K562 (cell line): ENCODE measurements around the gene ZNF236. TPM values are rescaled to one million over a fixed set of nuclear protein-coding genes. Genes with fewer than 3 reads are reported as not detected.

ENCODE experiments used
- ATAC-seq: fragments of 200-7000 bp; cut with Tn5 transposase; 3 replicates; pipeline ENCODE4 v1.9.1; 2020; ENCODE audit warnings: moderate library complexity
- BruUV-seq: library from RNA; stranded (reverse); fragments of 400-500 nt; replicated peaks from 2 replicates; lab custom pipeline; 2021; lab: Mats Ljungman, UMichigan
- CTCF ChIA-PET: fragments of 300-600 bp; formaldehyde crosslinking; extraction: SDS; loops from one replicate; lab custom pipeline; 2021; ENCODE audit warnings: low intra/inter-chr PET ratio; lab: Yijun Ruan, JAX
- POLR2A ChIA-PET: fragments of 300-600, 350-650 bp; sonication (Branson Sonifier 250); formaldehyde crosslinking; extraction: SDS; loops from one replicate; lab custom pipeline; 2021; ENCODE audit warnings: antibody characterized with exemption, inconsistent platforms; lab: Yijun Ruan, JAX
- DNase-seq, 4 experiments: peaks; one replicate each; pipeline versions ENCODE4 v3.0.0 to v3.0.0-alpha.2; 2011 to 2018; ENCODE audit warnings: low spot score in 3 of 4, mixed read lengths in 3 of 4; ENCODE audit errors: extremely low read depth in 1 of 4
- FAIRE-seq: peaks from 2 replicates; lab custom pipeline; 2011; peaks lifted over from hg19 to GRCh38; lab: Jason Lieb, UNC
- H2AFZ ChIP-seq: 2 replicates; pipeline ENCODE4 v1.6.0; 2011; ENCODE audit warnings: low read depth, low read length, control low read depth, inconsistent platforms
- H3K27ac ChIP-seq: fragments of 200-600 bp; 3 replicates; pipeline ENCODE4 v1.8.0; 2011; ENCODE audit warnings: low read depth, mild to moderate bottlenecking, control low read depth, inconsistent platforms, low read length, moderate library complexity, mixed read lengths; ENCODE audit errors: extremely low read depth
- H3K27me3 ChIP-seq, 2 experiments: fragments of 300-600 bp in 1 of 2; 2 replicates in 1 of 2; 3 replicates in 1 of 2; pipeline versions ENCODE4 v1.6.0 to v1.8.0; 2011; ENCODE audit warnings: inconsistent platforms in 2 of 2, low read length in 2 of 2, mild to moderate bottlenecking in 1 of 2, mixed read lengths in 1 of 2, moderate library complexity in 1 of 2; ENCODE audit not compliant: control insufficient read depth in 2 of 2, insufficient read depth in 2 of 2
- H3K36me3 ChIP-seq: fragments of 300-600 bp; 3 replicates; pipeline ENCODE4 v1.8.0; 2011; ENCODE audit warnings: mild to moderate bottlenecking, low read length, inconsistent platforms; ENCODE audit not compliant: control insufficient read depth, insufficient read depth
- H3K4me1 ChIP-seq, 2 experiments: fragments of 200-600 bp in 1 of 2; replicated peaks in 1 of 2; 2 replicates in 1 of 2; 3 replicates in 1 of 2; pipeline versions ENCODE4 v1.5.1 to v1.8.0; 2011; ENCODE audit warnings: inconsistent platforms in 2 of 2, low read length in 2 of 2, mild to moderate bottlenecking in 1 of 2, mixed read lengths in 1 of 2, moderate library complexity in 1 of 2; ENCODE audit not compliant: control insufficient read depth in 2 of 2, insufficient read depth in 2 of 2
- H3K4me2 ChIP-seq: 2 replicates; pipeline ENCODE4 v1.6.1; 2011; ENCODE audit warnings: low read length, control low read depth, inconsistent platforms, mixed read lengths; ENCODE audit not compliant: insufficient read depth
- H3K4me3 ChIP-seq: fragments of 200-600 bp; sonication (generic), shearing (Covaris generic); 2 replicates; pipeline ENCODE4 v1.5.1; 2016; ENCODE audit warnings: control low read depth, inconsistent platforms
- H3K79me2 ChIP-seq: fragments of 200-600 bp; 3 replicates; pipeline ENCODE4 v1.8.0; 2011; ENCODE audit warnings: low read length, inconsistent platforms; ENCODE audit not compliant: control insufficient read depth, insufficient read depth
- H3K9ac ChIP-seq, 2 experiments: 2 replicates each; pipeline versions ENCODE4 v1.6.0 to v1.6.1; 2011; ENCODE audit warnings: low read depth in 2 of 2, low read length in 2 of 2, control low read depth in 1 of 2, inconsistent platforms in 1 of 2, mild to moderate bottlenecking in 1 of 2, mixed read lengths in 1 of 2; ENCODE audit not compliant: insufficient read depth in 1 of 2
- H3K9me1 ChIP-seq: one replicate; pipeline ENCODE4 v1.6.0; 2011; ENCODE audit warnings: inconsistent platforms, mild to moderate bottlenecking, low read length, moderate library complexity; ENCODE audit not compliant: control insufficient read depth, insufficient read depth
- H3K9me3 ChIP-seq: replicated peaks from 2 replicates; pipeline ENCODE4 v1.5.1; 2011; ENCODE audit warnings: low read depth, low read length, inconsistent platforms; ENCODE audit not compliant: control insufficient read depth, insufficient read depth
- H4K20me1 ChIP-seq: replicated peaks from 2 replicates; pipeline ENCODE4 v1.6.1; 2011; ENCODE audit warnings: low read length, inconsistent platforms, mixed read lengths; ENCODE audit not compliant: control insufficient read depth, insufficient read depth
- CBX3 ChIP-seq, 2 experiments: IDR thresholded peaks; 1 replicate in 1 of 2; 2 replicates in 1 of 2; pipeline ENCODE4 v1.6.1; 2012; ENCODE audit warnings: inconsistent platforms in 2 of 2, low read length in 2 of 2, borderline replicate concordance in 1 of 2, control low read depth in 1 of 2
- CHD1 ChIP-seq: fragments of 200-600 bp; sonication (generic); IDR thresholded peaks from one replicate; pipeline ENCODE4 v1.6.1; 2012; ENCODE audit warnings: mild to moderate bottlenecking, moderate library complexity, low read length, inconsistent platforms
- EGR1 ChIP-seq: fragments of 450-650 bp; conservative IDR thresholded peaks from 2 replicates; pipeline ENCODE4 v1.6.1; 2017; ENCODE audit warnings: mild to moderate bottlenecking
- ETV6 ChIP-seq, 3 experiments: fragments of 150-350 bp in 1 of 3; sonication (generic) in 1 of 3; formaldehyde crosslinking in 1 of 3; IDR thresholded peaks; 2 replicates each; pipeline versions ENCODE4 v1.6.1 to v1.8.0; 2014 to 2022; ENCODE audit warnings: borderline replicate concordance in 2 of 3, low read depth in 2 of 3, antibody characterized with exemption in 1 of 3, low read length in 1 of 3, mild to moderate bottlenecking in 1 of 3, missing genetic modification reagents in 1 of 3
- FOXP1 ChIP-seq: sonication (generic); formaldehyde crosslinking; IDR thresholded peaks from 2 replicates; pipeline ENCODE4 v1.8.0; 2022; ENCODE audit warnings: mild to moderate bottlenecking, missing genetic modification reagents
- KLF13 ChIP-seq: fragments of 450-650 bp; IDR thresholded peaks from 2 replicates; pipeline ENCODE4 v1.6.1; 2016; ENCODE audit warnings: missing genetic modification characterization, low read depth, mild to moderate bottlenecking, missing compliant biosample characterization, moderate library complexity, borderline replicate concordance
- MAFK ChIP-seq: IDR thresholded peaks from 2 replicates; pipeline ENCODE4 v1.6.1; 2011; ENCODE audit warnings: low read length, improper control_type of control experiment
- RCOR1 ChIP-seq, 2 experiments: IDR thresholded peaks; 2 replicates each; pipeline ENCODE4 v1.6.1; 2012; ENCODE audit warnings: low read depth in 2 of 2, low read length in 2 of 2, borderline replicate concordance in 1 of 2, improper control_type of control experiment in 1 of 2
- SREBF2 ChIP-seq: sonication (generic); formaldehyde crosslinking; IDR thresholded peaks from 2 replicates; pipeline ENCODE4 v1.4.0; 2020; ENCODE audit warnings: mild to moderate bottlenecking, missing genetic modification reagents
- STAT5A ChIP-seq: IDR thresholded peaks from 2 replicates; pipeline ENCODE4 v1.6.1; 2012; ENCODE audit warnings: low read length, inconsistent platforms, borderline replicate concordance
- ZNF134 ChIP-seq: fragments of 250-450 bp; sonication (Bioruptor Pico); conservative IDR thresholded peaks from 2 replicates; pipeline ENCODE4 v1.4.0; 2020
- WGBS: fragments of 100-300 bp; shearing (Covaris generic); methylation state at CpG from one replicate; pipeline ENCODE4 v1.1.6; 2016; ENCODE audit warnings: low coverage, mixed read lengths; ENCODE audit not compliant: insufficient coverage; ENCODE audit errors: missing lambda C conversion rate; 5-methylcytosine and 5-hydroxymethylcytosine counted together
- in situ Hi-C: fragments of 300-500 bp; cut with MboI; formaldehyde crosslinking; loops from 4 replicates; pipeline ENCODE4 v1.15.0; 2018; ENCODE audit warnings: inconsistent platforms, mixed read lengths
- intact Hi-C: fragments of 100-400 bp; cut with micrococcal nuclease; formaldehyde crosslinking; loops from 2 replicates; pipeline ENCODE4 v1.14.2; 2022
- polyA plus RNA-seq, 8 experiments: library from polyadenylated mRNA; depleted of rRNA in 4 of 8; stranded (reverse) in 5 of 8; unstranded in 3 of 8; fragments of >200 nt; fragmentation: Nextera tagmentation in 2 of 8; fragmentation: Illumina TruSeq in 1 of 8; extraction: Ambion mirVana in 2 of 8; extraction: Trizol in 1 of 8; gene quantifications; 2 replicates each; pipeline versions ENCODE4 v1.2.1 to v1.2.3, GENCODE V29; 2011 to 2014; ENCODE audit warnings: inconsistent platforms in 1 of 8, missing spikeins in 1 of 8
- total RNA-seq, 7 experiments: library from RNA; depleted of rRNA in 6 of 7; stranded (reverse); fragments of >200 nt in 6 of 7; fragmentation: Illumina TruSeq in 2 of 7; extraction: Trizol in 2 of 7; gene quantifications; 2 replicates each; pipeline versions ENCODE4 v1.2.1 to v1.2.3, GENCODE V29; 2011 to 2021; ENCODE audit warnings: low replicate concordance in 1 of 7
- TF ChIP-seq, protein P1 (sequence below): fragments of 250-450 bp; sonication (Bioruptor Pico); IDR thresholded peaks from 2 replicates; pipeline ENCODE4 v1.6.1; 2021; ENCODE audit warnings: mild to moderate bottlenecking
- TF ChIP-seq, protein P2 (sequence below): sonication (generic); formaldehyde crosslinking; IDR thresholded peaks from 2 replicates; pipeline ENCODE4 v1.8.0; 2022; ENCODE audit warnings: mild to moderate bottlenecking, missing genetic modification reagents
- TF ChIP-seq, protein P3 (sequence below): sonication (generic); formaldehyde crosslinking; IDR thresholded peaks from 2 replicates; pipeline ENCODE4 v1.8.1; 2023; ENCODE audit warnings: mild to moderate bottlenecking, missing genetic modification reagents

The ZNF236 gene
- total and polyA plus RNA-seq, 9 of the 15 experiments (the other 6 are each of a cell fraction or from before 2014, with no cell fraction given): 0.35 to 8.7 (median 3.4) TPM

DNA sequence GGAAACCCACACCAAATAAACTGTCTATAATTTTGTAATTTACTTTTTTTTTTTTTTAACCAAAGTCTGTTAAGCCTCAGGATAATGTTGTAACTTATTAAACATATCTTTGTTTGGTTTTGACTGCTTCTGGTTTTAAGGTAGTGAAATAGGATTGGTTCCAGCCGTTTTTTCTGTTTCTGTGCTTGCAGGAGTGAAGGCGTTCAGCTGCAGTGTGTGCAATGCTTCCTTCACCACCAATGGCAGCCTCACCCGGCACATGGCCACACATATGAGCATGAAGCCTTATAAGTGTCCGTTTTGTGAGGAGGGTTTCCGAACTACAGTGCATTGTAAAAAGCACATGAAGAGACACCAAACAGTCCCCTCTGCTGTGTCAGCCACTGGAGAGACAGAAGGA is 93.1 kb downstream of the ZNF236 start:
- TF ChIP-seq ZNF134 (CRISPR knock-in tag): no peak
- no peak for TF ChIP-seq KLF13 (tag)
- TF ChIP-seq RCOR1 (IDR thresholded peaks at IDR 0.05; ENCODE audit: borderline replicate concordance in 1 of 2, low read depth in 2 of 2, low read length in 2 of 2): no peak
- TF ChIP-seq STAT5A: no peak
- TF ChIP-seq FOXP1: no peak
- TF ChIP-seq, protein P1, sequence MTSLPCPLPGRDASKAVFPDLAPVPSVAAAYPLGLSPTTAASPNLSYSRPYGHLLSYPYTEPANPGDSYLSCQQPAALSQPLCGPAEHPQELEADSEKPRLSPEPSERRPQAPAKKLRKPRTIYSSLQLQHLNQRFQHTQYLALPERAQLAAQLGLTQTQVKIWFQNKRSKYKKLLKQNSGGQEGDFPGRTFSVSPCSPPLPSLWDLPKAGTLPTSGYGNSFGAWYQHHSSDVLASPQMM (CRISPR knock-in tag): no peak
- no TSS peak for BruUV-seq
- no peaks in the 10 kb centered on the region for H4K20me1 ChIP-seq
- no peaks in the 10 kb centered on the region for H3K4me1 ChIP-seq
- H3K9me3 ChIP-seq: no peaks in the 10 kb centered on the region
- ATAC-seq: no peak
- in situ Hi-C loops (no loop called here), intact Hi-C loops (no loop called here)
- no peaks in the 10 kb centered on the region for H3K9me1 ChIP-seq
- WGBS: 79% methylated on average over 5 of the region's 5 CpGs
- ChIA-PET CTCF (no interaction called here), POLR2A (no interaction called here)
- H2AFZ ChIP-seq: no peak overlapping the region
- no peak overlapping the region for H3K4me3 ChIP-seq
- no peak overlapping the region for H3K4me2 ChIP-seq
- no peaks in the 10 kb centered on the region for H3K79me2 ChIP-seq
- DNase-seq: no peak
- H3K27ac ChIP-seq: no peak overlapping the region
- H3K9ac ChIP-seq: no peak overlapping the region
- H3K27me3 ChIP-seq: no peaks in the 10 kb centered on the region
- FAIRE-seq: no peak
- H3K36me3 ChIP-seq: peaks cover 49% of the 10 kb centered on the region; the same call in 2 of the 3 replicates

GRCh38 chr18:76920974-76921373 is 98.6 kb downstream of the ZNF236 start:
- in situ Hi-C loops (no loop called here), intact Hi-C loops (loop anchor here (5.0 kb wide), 1 partner anchor 119 kb away; no protein-coding TSS in a partner anchor)
- BruUV-seq: no TSS peak
- Histone ChIP-seq H3K9me3 (no peaks in the 10 kb centered on the region), H2AFZ (no peak overlapping the region), H3K9me1 (no peaks in the 10 kb centered on the region), H3K36me3 (peaks cover 41% of the 10 kb centered on the region; the same call in 2 of the 3 replicates), H3K4me3 (no peak overlapping the region), H3K9ac (no peak overlapping the region), H3K4me2 (no peak overlapping the region), H3K27me3 (no peaks in the 10 kb centered on the region), H4K20me1 (no peaks in the 10 kb centered on the region), H3K4me1 (no peaks in the 10 kb centered on the region), H3K79me2 (no peaks in the 10 kb centered on the region), H3K27ac (no peak overlapping the region)
- DNase-seq (no peak), FAIRE-seq (no peak), ATAC-seq (no peak)
- 82% methylated on average over 5 of the region's 5 CpGs for WGBS
- ChIA-PET POLR2A (no interaction called here), CTCF (no interaction called here)
- TF ChIP-seq CHD1 (no peak), ETV6 (IDR thresholded peaks at IDR 0.05; ENCODE audit: borderline replicate concordance in 1 of 2, low read depth in 2 of 2, low read length in 1 of 2) (no peak), ETV6 (CRISPR knock-in tag; IDR thresholded peaks at IDR 0.05; ENCODE audit: borderline replicate concordance) (no peak), SREBF2 (CRISPR knock-in tag) (no peak), EGR1 (no peak), MAFK (no peak), CBX3 (IDR thresholded peaks at IDR 0.05; ENCODE audit: borderline replicate concordance in 1 of 2, low read length in 2 of 2) (no peak)
- TF ChIP-seq, protein P2, sequence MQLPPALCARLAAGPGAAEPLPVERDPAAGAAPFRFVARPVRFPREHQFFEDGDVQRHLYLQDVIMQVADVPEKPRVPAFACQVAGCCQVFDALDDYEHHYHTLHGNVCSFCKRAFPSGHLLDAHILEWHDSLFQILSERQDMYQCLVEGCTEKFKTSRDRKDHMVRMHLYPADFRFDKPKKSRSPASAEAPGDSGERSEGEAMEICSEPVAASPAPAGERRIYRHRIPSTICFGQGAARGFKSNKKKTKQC (CRISPR knock-in tag): no peak
- TF ChIP-seq, protein P3, sequence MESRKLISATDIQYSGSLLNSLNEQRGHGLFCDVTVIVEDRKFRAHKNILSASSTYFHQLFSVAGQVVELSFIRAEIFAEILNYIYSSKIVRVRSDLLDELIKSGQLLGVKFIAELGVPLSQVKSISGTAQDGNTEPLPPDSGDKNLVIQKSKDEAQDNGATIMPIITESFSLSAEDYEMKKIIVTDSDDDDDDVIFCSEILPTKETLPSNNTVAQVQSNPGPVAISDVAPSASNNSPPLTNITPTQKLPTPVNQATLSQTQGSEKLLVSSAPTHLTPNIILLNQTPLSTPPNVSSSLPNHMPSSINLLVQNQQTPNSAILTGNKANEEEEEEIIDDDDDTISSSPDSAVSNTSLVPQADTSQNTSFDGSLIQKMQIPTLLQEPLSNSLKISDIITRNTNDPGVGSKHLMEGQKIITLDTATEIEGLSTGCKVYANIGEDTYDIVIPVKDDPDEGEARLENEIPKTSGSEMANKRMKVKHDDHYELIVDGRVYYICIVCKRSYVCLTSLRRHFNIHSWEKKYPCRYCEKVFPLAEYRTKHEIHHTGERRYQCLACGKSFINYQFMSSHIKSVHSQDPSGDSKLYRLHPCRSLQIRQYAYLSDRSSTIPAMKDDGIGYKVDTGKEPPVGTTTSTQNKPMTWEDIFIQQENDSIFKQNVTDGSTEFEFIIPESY: no peak
